HEK293 (cell line): ENCODE measurements around the gene BCAR1.
A peak's percentile ranks its signal among the peaks of the same experiment; 100 is the strongest.
"Not testable (repeated sequence)": the region's sequence is repeated elsewhere in the genome, so short reads cannot be mapped to it uniquely, and the experiment has no call there.

Experiments used
- CTCF ChIA-PET: fragments of 350-600 bp; formaldehyde crosslinking; extraction: SDS; loops from one replicate; lab custom pipeline; 2021; ENCODE audit warnings: antibody characterized with exemption; lab: Yijun Ruan, JAX
- POLR2A ChIA-PET: fragments of 300-600 bp; formaldehyde crosslinking; extraction: SDS; loops from one replicate; lab custom pipeline; 2020; ENCODE audit warnings: antibody characterized with exemption, inconsistent platforms; lab: Yijun Ruan, JAX
- H3K27ac ChIP-seq: fragments of 200-500 bp; sonication (Bioruptor generic); 2 replicates; pipeline ENCODE4 v1.5.1; 2014; ENCODE audit warnings: low read depth, low read length, control low read depth, inconsistent platforms; ENCODE audit errors: extremely low read depth
- H3K36me3 ChIP-seq, 2 experiments: fragments of 200-500 bp in 1 of 2; sonication (Bioruptor generic) in 1 of 2; 1 replicate in 1 of 2; 2 replicates in 1 of 2; pipeline ENCODE4 v1.5.1; 2014 to 2017; ENCODE audit warnings: inconsistent platforms in 2 of 2, low read length in 2 of 2; ENCODE audit not compliant: control insufficient read depth in 2 of 2, insufficient read depth in 1 of 2
- H3K4me1 ChIP-seq: fragments of 200-500 bp; sonication (Bioruptor generic); 2 replicates; pipeline ENCODE4 v1.5.1; 2014; ENCODE audit warnings: mild to moderate bottlenecking, low read length, inconsistent platforms; ENCODE audit not compliant: control insufficient read depth, insufficient read depth
- H3K4me3 ChIP-seq: 2 replicates; pipeline ENCODE4 v1.5.1; 2011; ENCODE audit warnings: low read depth, mild to moderate bottlenecking, control low read depth, low read length, moderate library complexity
- H3K9me3 ChIP-seq: fragments of 200-500 bp; sonication (Bioruptor generic); 2 replicates; pipeline ENCODE4 v1.5.1; 2014; ENCODE audit warnings: low read depth, low read length, inconsistent platforms; ENCODE audit not compliant: control insufficient read depth, insufficient read depth
- EGR2 ChIP-seq: fragments of 450-650 bp; formaldehyde crosslinking; IDR thresholded peaks from 2 replicates; pipeline ENCODE4 v1.5.1; 2016; ENCODE audit warnings: low read depth, missing biosample characterization, missing genetic modification characterization
- ELK4 ChIP-seq: IDR thresholded peaks from 2 replicates; pipeline ENCODE4 v1.6.1; 2011; ENCODE audit warnings: mild to moderate bottlenecking, low read depth, low read length, borderline replicate concordance
- GLIS1 ChIP-seq: fragments of 450-650 bp; formaldehyde crosslinking; IDR thresholded peaks from 2 replicates; pipeline ENCODE4 v1.5.1; 2016; ENCODE audit warnings: missing biosample characterization, missing genetic modification characterization
- GLIS2 ChIP-seq: fragments of 450-650 bp; formaldehyde crosslinking; IDR thresholded peaks from 2 replicates; pipeline ENCODE4 v1.5.1; 2016; ENCODE audit warnings: missing biosample characterization, missing genetic modification characterization
- INSM2 ChIP-seq: fragments of 450-650 bp; formaldehyde crosslinking; IDR thresholded peaks from 2 replicates; pipeline ENCODE4 v1.5.1; 2016; ENCODE audit warnings: missing biosample characterization, missing genetic modification characterization
- ZNF121 ChIP-seq: fragments of 450-650 bp; formaldehyde crosslinking; IDR thresholded peaks from 2 replicates; pipeline ENCODE4 v1.5.1; 2016; ENCODE audit warnings: missing biosample characterization, missing genetic modification characterization
- ZNF138 ChIP-seq: fragments of 450-650 bp; formaldehyde crosslinking; IDR thresholded peaks from 2 replicates; pipeline ENCODE4 v1.5.1; 2016; ENCODE audit warnings: missing biosample characterization, missing genetic modification characterization, borderline replicate concordance
- ZNF266 ChIP-seq: fragments of 450-650 bp; formaldehyde crosslinking; IDR thresholded peaks from 2 replicates; pipeline ENCODE4 v1.5.1; 2016; ENCODE audit warnings: missing biosample characterization, missing genetic modification characterization, low read depth
- ZNF354C ChIP-seq: fragments of 450-650 bp; formaldehyde crosslinking; IDR thresholded peaks from 2 replicates; pipeline ENCODE4 v1.5.1; 2016; ENCODE audit warnings: missing biosample characterization, missing genetic modification characterization, low read depth, borderline replicate concordance
- ZNF560 ChIP-seq: fragments of 450-650 bp; formaldehyde crosslinking; IDR thresholded peaks from 2 replicates; pipeline ENCODE4 v1.5.1; 2017; ENCODE audit warnings: missing biosample characterization, missing genetic modification characterization, borderline replicate concordance
- ZNF580 ChIP-seq: fragments of 450-650 bp; formaldehyde crosslinking; IDR thresholded peaks from 2 replicates; pipeline ENCODE4 v1.5.1; 2016; ENCODE audit warnings: missing biosample characterization, missing genetic modification characterization
- ZNF623 ChIP-seq: fragments of 450-650 bp; formaldehyde crosslinking; IDR thresholded peaks from 2 replicates; pipeline ENCODE4 v1.5.1; 2016; ENCODE audit warnings: missing biosample characterization, missing genetic modification characterization
- ZNF701 ChIP-seq: fragments of 450-650 bp; formaldehyde crosslinking; IDR thresholded peaks from 2 replicates; pipeline ENCODE4 v1.5.1; 2016; ENCODE audit warnings: missing biosample characterization, missing genetic modification characterization

Gene BCAR1

GRCh38 chr16:75281826-75282225 is 30.4 kb upstream of the BCAR1 start (continued):
- TF ChIP-seq ZNF623 = no peak
- TF ChIP-seq ELK4 = no peak
- TF ChIP-seq, all 188 proteins: peak for 0

GRCh38 chr16:75281009-75281408 is 29.6 kb upstream of the BCAR1 start:
- peak; percentile 76 for TF ChIP-seq ZNF121 (tag by site-specific recombination)
- CTCF ChIA-PET = interaction anchor here (0.6 kb wide), 1 partner anchor 26 kb away, joined by 4 read pairs; no protein-coding TSS in a partner anchor
- H3K4me3 ChIP-seq, H3K27ac ChIP-seq, H3K36me3 ChIP-seq, H3K4me1 ChIP-seq, H3K9me3 ChIP-seq: not testable (repeated sequence)
- POLR2A ChIA-PET = interaction anchor here (0.5 kb wide), 1 partner anchor 11 kb away, joined by 3 read pairs; no protein-coding TSS in a partner anchor

GRCh38 chr16:75280331-75280804 is 28.9 kb upstream of the BCAR1 start:
- no peaks in the 10 kb centered on the region for H3K4me1 ChIP-seq
- POLR2A ChIA-PET = interaction anchor here (0.5 kb wide), 1 partner anchor 10 kb away, joined by 3 read pairs; no protein-coding TSS in a partner anchor
- H3K9me3 ChIP-seq = no peaks in the 10 kb centered on the region
- CTCF ChIA-PET = interaction anchor here (0.6 kb wide), 1 partner anchor 27 kb away, joined by 4 read pairs; no protein-coding TSS in a partner anchor
- H3K36me3 ChIP-seq = no peaks in the 10 kb centered on the region
- no peak for TF ChIP-seq ZNF560 (tag by site-specific recombination)
- no peak overlapping the region for H3K27ac ChIP-seq
- H3K4me3 ChIP-seq = no peak overlapping the region

- Histone ChIP-seq H3K9me3 (no peaks in the 10 kb centered on the region), H3K4me3 (no peak overlapping the region), H3K36me3 (no peaks in the 10 kb centered on the region), H3K27ac (no peak overlapping the region), H3K4me1 (no peaks in the 10 kb centered on the region)
- ChIA-PET POLR2A (no interaction called here), CTCF (interaction anchor here (0.7 kb wide), 1 partner anchor 120 kb away, joined by 7 read pairs; no protein-coding TSS in a partner anchor)
- TF ChIP-seq EGR2 = 0 out of 2 replicates have a peak, but pooled peaks have one; percentile 14
- no peak for TF ChIP-seq ZNF580
- no peak for TF ChIP-seq ZNF138 (tag by site-specific recombination)
- TF ChIP-seq ZNF266 (tag by site-specific recombination) = no peak
- TF ChIP-seq ZNF701 (tag by site-specific recombination) = no peak
Measured at GRCh38 chr16:75279305-75279704, 27.9 kb upstream of the BCAR1 start.

GRCh38 chr16:75273054-75273925 is 21.9 kb upstream of the BCAR1 start:
- ChIA-PET POLR2A (no interaction called here), CTCF (no interaction called here)
- H3K27ac ChIP-seq = no peak overlapping the region
- H3K36me3 ChIP-seq = no peaks in the 10 kb centered on the region
- no peaks in the 10 kb centered on the region for H3K9me3 ChIP-seq
- no peaks in the 10 kb centered on the region for H3K4me1 ChIP-seq
- H3K4me3 ChIP-seq = no peak overlapping the region
- no peak for TF ChIP-seq ZNF354C
- TF ChIP-seq GLIS1 (tag by site-specific recombination) = 0 out of 2 replicates have a peak, but pooled peaks have one; percentile 20
- no peak for TF ChIP-seq INSM2 (tag by site-specific recombination)
- no peak for TF ChIP-seq ELK4
- no peak for TF ChIP-seq GLIS2 (tag by site-specific recombination)
- TF ChIP-seq, all 188 proteins: peak for 1
